ENCODE results near the gene GPATCH2L.

The GPATCH2L gene

GRCh38 chr14:76168531-76168930 lies 16.8 kb downstream of the GPATCH2L start:
- Histone ChIP-seq H2BK120ac (ENCODE audit: insufficient read depth, low read length, poor library complexity) (no peak overlapping the region), H3K9me3 (ENCODE audit: insufficient read depth, low read depth, low read length) (no peaks in the 10 kb centered on the region), H2AFZ (ENCODE audit: insufficient read depth, low read length, poor library complexity) (no peak overlapping the region), H3K79me1 (ENCODE audit: low read length) (no peaks in the 10 kb centered on the region), H4K12ac (ENCODE audit: low read depth, low read length) (no peak overlapping the region), H3K18ac (ENCODE audit: low read length) (no peak overlapping the region), H3K79me2 (ENCODE audit: control insufficient read depth, insufficient read depth, low read length, poor library complexity) (no peaks in the 10 kb centered on the region), H3K23ac (ENCODE audit: low read length) (no peak overlapping the region), H2BK5ac (ENCODE audit: low read depth, low read length, poor library complexity) (no peak overlapping the region), H3K9ac (ENCODE audit: low read length) (no peak overlapping the region), H3K4me1 (ENCODE audit: control insufficient read depth in 1 of 2, insufficient read depth in 2 of 2, low read length in 2 of 2) (no peaks in the 10 kb centered on the region), H3K4ac (ENCODE audit: low read depth, low read length) (no peak overlapping the region), H3K27ac (ENCODE audit: low read depth, low read length) (no peak overlapping the region), H3K4me3 (ENCODE audit: low read depth, low read length) (no peak overlapping the region), H2BK12ac (ENCODE audit: low read length) (no peak overlapping the region), H3K27me3 (ENCODE audit: insufficient read depth, low read length) (no peaks in the 10 kb centered on the region), H2AK5ac (ENCODE audit: low read length) (no peak overlapping the region), H4K8ac (ENCODE audit: low read depth, low read length) (no peak overlapping the region), H3K14ac (ENCODE audit: low read length) (no peak overlapping the region), H3K36me3 (ENCODE audit: control insufficient read depth in 1 of 2, insufficient read depth in 2 of 2, low read length in 2 of 2) (peaks cover 4 to 31% of the 10 kb centered on the region in 2 experiments), H4K91ac (ENCODE audit: low read depth, low read length) (no peak overlapping the region), H3K4me2 (ENCODE audit: low read length) (no peak overlapping the region)
- no peak for DNase-seq
- WGBS (ENCODE audit: extremely low coverage, insufficient coverage, insufficient read length): no CpG with 5 or more reads among the region's 3 CpGs

GRCh38 chr14:76169776-76170175 lies 18.1 kb downstream of the GPATCH2L start:
- Histone ChIP-seq H3K27ac (ENCODE audit: low read depth, low read length) (no peak overlapping the region), H3K79me1 (ENCODE audit: low read length) (no peaks in the 10 kb centered on the region), H3K18ac (ENCODE audit: low read length) (no peak overlapping the region), H3K79me2 (ENCODE audit: control insufficient read depth, insufficient read depth, low read length, poor library complexity) (no peaks in the 10 kb centered on the region), H3K4me2 (ENCODE audit: low read length) (no peak overlapping the region), H3K4me1 (ENCODE audit: control insufficient read depth in 1 of 2, insufficient read depth in 2 of 2, low read length in 2 of 2) (no peaks in the 10 kb centered on the region), H2AFZ (ENCODE audit: insufficient read depth, low read length, poor library complexity) (no peak overlapping the region), H3K27me3 (ENCODE audit: insufficient read depth, low read length) (no peaks in the 10 kb centered on the region), H2BK12ac (ENCODE audit: low read length) (no peak overlapping the region), H2BK120ac (ENCODE audit: insufficient read depth, low read length, poor library complexity) (no peak overlapping the region), H3K23ac (ENCODE audit: low read length) (no peak overlapping the region), H3K36me3 (ENCODE audit: control insufficient read depth in 1 of 2, insufficient read depth in 2 of 2, low read length in 2 of 2) (peaks cover 6 to 29% of the 10 kb centered on the region in 2 experiments), H2BK5ac (ENCODE audit: low read depth, low read length, poor library complexity) (no peak overlapping the region), H3K4me3 (ENCODE audit: low read depth, low read length) (no peak overlapping the region), H4K8ac (ENCODE audit: low read depth, low read length) (no peak overlapping the region), H3K14ac (ENCODE audit: low read length) (no peak overlapping the region), H3K4ac (ENCODE audit: low read depth, low read length) (peak overlapping the region; percentile 55), H4K91ac (ENCODE audit: low read depth, low read length) (no peak overlapping the region), H4K12ac (ENCODE audit: low read depth, low read length) (no peak overlapping the region), H3K9me3 (ENCODE audit: insufficient read depth, low read depth, low read length) (no peaks in the 10 kb centered on the region), H3K9ac (ENCODE audit: low read length) (no peak overlapping the region), H2AK5ac (ENCODE audit: low read length) (no peak overlapping the region)
- DNase-seq: no peak
- no CpG with 5 or more reads among the region's 3 CpGs for WGBS (ENCODE audit: extremely low coverage, insufficient coverage, insufficient read length)

DNA sequence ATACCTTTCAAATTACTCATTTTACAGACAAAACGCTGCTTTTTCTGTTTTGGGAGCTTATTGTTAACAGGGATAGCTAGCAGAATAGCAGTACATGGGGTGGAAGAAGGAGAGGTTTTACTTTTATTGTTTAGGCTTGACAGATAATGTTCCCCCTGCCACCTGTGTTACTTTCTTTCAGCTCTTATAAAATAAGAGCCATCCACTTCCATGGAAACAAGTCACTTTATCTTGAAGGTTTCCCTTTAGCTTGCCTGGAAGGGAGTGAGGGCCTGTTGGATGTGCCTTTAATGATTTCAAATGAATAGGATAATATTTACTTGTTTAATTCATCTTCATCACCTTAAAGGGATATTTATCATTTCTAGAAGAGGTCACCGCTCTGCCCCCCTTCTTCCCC lies 23.3 kb downstream of the GPATCH2L start:
- H3K27ac ChIP-seq (ENCODE audit: low read depth, low read length): no peak overlapping the region
- no peak overlapping the region for H3K14ac ChIP-seq (ENCODE audit: low read length)
- H3K79me1 ChIP-seq (ENCODE audit: low read length): no peaks in the 10 kb centered on the region
- no peak overlapping the region for H3K18ac ChIP-seq (ENCODE audit: low read length)
- H3K4ac ChIP-seq (ENCODE audit: low read depth, low read length): no peak overlapping the region
- no peak overlapping the region for H4K91ac ChIP-seq (ENCODE audit: low read depth, low read length)
- H3K4me3 ChIP-seq (ENCODE audit: low read depth, low read length): no peak overlapping the region
- H2BK5ac ChIP-seq (ENCODE audit: low read depth, low read length, poor library complexity): no peak overlapping the region
- H2BK120ac ChIP-seq (ENCODE audit: insufficient read depth, low read length, poor library complexity): no peak overlapping the region
- peaks cover 13 to 21% of the 10 kb centered on the region in 2 experiments for H3K36me3 ChIP-seq (ENCODE audit: control insufficient read depth in 1 of 2, insufficient read depth in 2 of 2, low read length in 2 of 2)
- no peak overlapping the region for H4K8ac ChIP-seq (ENCODE audit: low read depth, low read length)
- H2AK5ac ChIP-seq (ENCODE audit: low read length): no peak overlapping the region
- no peaks in the 10 kb centered on the region for H3K27me3 ChIP-seq (ENCODE audit: insufficient read depth, low read length)
- no peak overlapping the region for H3K9ac ChIP-seq (ENCODE audit: low read length)
- no peaks in the 10 kb centered on the region for H3K79me2 ChIP-seq (ENCODE audit: control insufficient read depth, insufficient read depth, low read length, poor library complexity)
- H2BK12ac ChIP-seq (ENCODE audit: low read length): no peak overlapping the region
- H3K9me3 ChIP-seq (ENCODE audit: insufficient read depth, low read depth, low read length): no peaks in the 10 kb centered on the region
- no peak overlapping the region for H2AFZ ChIP-seq (ENCODE audit: insufficient read depth, low read length, poor library complexity)
- no peak for DNase-seq
- no peaks in the 10 kb centered on the region for H3K4me1 ChIP-seq (ENCODE audit: control insufficient read depth in 1 of 2, insufficient read depth in 2 of 2, low read length in 2 of 2)
- no peak overlapping the region for H4K12ac ChIP-seq (ENCODE audit: low read depth, low read length)
- H3K4me2 ChIP-seq (ENCODE audit: low read length): no peak overlapping the region
- H3K23ac ChIP-seq (ENCODE audit: low read length): no peak overlapping the region
- no CpG with 5 or more reads among the region's 2 CpGs for WGBS (ENCODE audit: extremely low coverage, insufficient coverage, insufficient read length)

DNA sequence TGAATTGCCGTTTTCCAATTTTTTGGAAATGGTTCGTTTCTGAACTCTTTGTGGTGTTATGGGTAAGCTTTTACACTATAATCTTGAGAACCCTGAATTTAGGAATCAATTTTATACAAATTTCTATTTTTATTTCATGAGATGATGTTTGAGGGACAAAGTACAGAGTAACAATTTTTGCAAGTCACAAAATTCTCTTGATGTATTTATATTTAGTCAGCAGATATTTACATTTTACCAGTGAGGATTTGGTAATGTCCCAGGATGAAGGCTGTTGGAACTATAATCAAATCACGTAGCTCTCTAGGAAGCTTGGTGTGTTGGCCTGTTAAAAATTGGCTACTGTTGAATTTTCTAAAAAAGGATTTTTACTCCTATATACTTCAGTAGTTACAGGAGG lies 24.2 kb downstream of the GPATCH2L start:
- Histone ChIP-seq H3K4ac (ENCODE audit: low read depth, low read length) (no peak overlapping the region), H3K79me2 (ENCODE audit: control insufficient read depth, insufficient read depth, low read length, poor library complexity) (no peaks in the 10 kb centered on the region), H2AK5ac (ENCODE audit: low read length) (no peak overlapping the region), H2BK5ac (ENCODE audit: low read depth, low read length, poor library complexity) (no peak overlapping the region), H3K79me1 (ENCODE audit: low read length) (no peaks in the 10 kb centered on the region), H2BK120ac (ENCODE audit: insufficient read depth, low read length, poor library complexity) (no peak overlapping the region), H2AFZ (ENCODE audit: insufficient read depth, low read length, poor library complexity) (no peak overlapping the region), H3K4me1 (ENCODE audit: control insufficient read depth in 1 of 2, insufficient read depth in 2 of 2, low read length in 2 of 2) (no peaks in the 10 kb centered on the region), H3K9me3 (ENCODE audit: insufficient read depth, low read depth, low read length) (no peaks in the 10 kb centered on the region), H3K18ac (ENCODE audit: low read length) (no peak overlapping the region), H4K12ac (ENCODE audit: low read depth, low read length) (no peak overlapping the region), H3K4me3 (ENCODE audit: low read depth, low read length) (no peak overlapping the region), H3K14ac (ENCODE audit: low read length) (no peak overlapping the region), H3K4me2 (ENCODE audit: low read length) (no peak overlapping the region), H4K8ac (ENCODE audit: low read depth, low read length) (no peak overlapping the region), H3K27ac (ENCODE audit: low read depth, low read length) (no peak overlapping the region), H4K91ac (ENCODE audit: low read depth, low read length) (no peak overlapping the region), H3K27me3 (ENCODE audit: insufficient read depth, low read length) (no peaks in the 10 kb centered on the region), H2BK12ac (ENCODE audit: low read length) (no peak overlapping the region), H3K9ac (ENCODE audit: low read length) (no peak overlapping the region), H3K23ac (ENCODE audit: low read length) (no peak overlapping the region), H3K36me3 (ENCODE audit: control insufficient read depth in 1 of 2, insufficient read depth in 2 of 2, low read length in 2 of 2) (peaks cover 15 to 24% of the 10 kb centered on the region in 2 experiments)
- WGBS (ENCODE audit: extremely low coverage, insufficient coverage, insufficient read length): no CpG with 5 or more reads among the region's 3 CpGs
- DNase-seq: no peak

Measured in trophoblast cell (in vitro differentiated cells and primary cell).